K562 (cell line): ENCODE measurements around the gene P2RX1. TPM values are rescaled to one million over a fixed set of nuclear protein-coding genes. Genes with fewer than 3 reads are reported as not detected.

ENCODE experiments used
- CREB1 ChIP-seq, 2 experiments: sonication (generic) in 1 of 2; formaldehyde crosslinking in 1 of 2; IDR thresholded peaks; 2 replicates each; pipeline versions ENCODE4 v1.6.1 to v1.8.0; 2012 to 2022; ENCODE audit warnings: inconsistent platforms in 1 of 2, mild to moderate bottlenecking in 1 of 2, missing genetic modification reagents in 1 of 2, moderate library complexity in 1 of 2
- L3MBTL2 ChIP-seq: fragments of 450-650 bp; IDR thresholded peaks from 2 replicates; pipeline ENCODE4 v1.6.1; 2016; ENCODE audit warnings: mild to moderate bottlenecking, moderate library complexity
- PHB2 ChIP-seq: fragments of 450-650 bp; IDR thresholded peaks from 2 replicates; pipeline ENCODE4 v1.6.1; 2017; ENCODE audit warnings: low read depth
- STAG1 ChIP-seq: sonication (generic); formaldehyde crosslinking; IDR thresholded peaks from 2 replicates; pipeline ENCODE4 v1.5.0; 2020; ENCODE audit warnings: missing genetic modification reagents, borderline replicate concordance
- ZBTB2 ChIP-seq: fragments of 450-650 bp; IDR thresholded peaks from 2 replicates; pipeline ENCODE4 v1.6.1; 2016; ENCODE audit warnings: antibody characterized with exemption
- ZBTB40 ChIP-seq, 2 experiments: fragments of 450-650 bp in 1 of 2; sonication (generic) in 1 of 2; formaldehyde crosslinking in 1 of 2; IDR thresholded peaks; 2 replicates each; pipeline versions ENCODE4 v1.7.1 to v1.9.0; 2016 to 2022; ENCODE audit warnings: inconsistent platforms in 1 of 2, mild to moderate bottlenecking in 1 of 2, missing genetic modification reagents in 1 of 2
- ZNF121 ChIP-seq: sonication (generic); formaldehyde crosslinking; conservative IDR thresholded peaks from 2 replicates; pipeline ENCODE4 v1.8.0; 2022; ENCODE audit warnings: missing genetic modification reagents
- ZNF175 ChIP-seq: fragments of 200-800 bp; sonication (Bioruptor generic); IDR thresholded peaks from 2 replicates; pipeline ENCODE4 v1.6.1; 2016; ENCODE audit warnings: low read depth, mild to moderate bottlenecking, missing genetic modification characterization, missing compliant biosample characterization
- ZNF282 ChIP-seq: sonication (generic); formaldehyde crosslinking; IDR thresholded peaks from 2 replicates; pipeline ENCODE4 v1.8.1; 2023; ENCODE audit warnings: missing genetic modification reagents
- ZNF561 ChIP-seq: fragments of 450-650 bp; formaldehyde crosslinking; conservative IDR thresholded peaks from 2 replicates; pipeline ENCODE4 v1.4.0; 2020; ENCODE audit warnings: mild to moderate bottlenecking, moderate library complexity
- ZNF592 ChIP-seq: fragments of 450-650 bp; IDR thresholded peaks from 2 replicates; pipeline ENCODE4 v1.6.1; 2017; ENCODE audit warnings: antibody characterized with exemption, mild to moderate bottlenecking
- ZZZ3 ChIP-seq: fragments of 450-650 bp; IDR thresholded peaks from 2 replicates; pipeline ENCODE4 v1.6.1; 2016; ENCODE audit warnings: antibody characterized with exemption, mild to moderate bottlenecking, moderate library complexity
- polyA plus RNA-seq, 8 experiments: library from polyadenylated mRNA; depleted of rRNA in 4 of 8; stranded (reverse) in 5 of 8; unstranded in 3 of 8; fragments of >200 nt; fragmentation: Nextera tagmentation in 2 of 8; fragmentation: Illumina TruSeq in 1 of 8; extraction: Ambion mirVana in 2 of 8; extraction: Trizol in 1 of 8; gene quantifications; 2 replicates each; pipeline versions ENCODE4 v1.2.1 to v1.2.3, GENCODE V29; 2011 to 2014; ENCODE audit warnings: inconsistent platforms in 1 of 8, missing spikeins in 1 of 8
- total RNA-seq, 7 experiments: library from RNA; depleted of rRNA in 6 of 7; stranded (reverse); fragments of >200 nt in 6 of 7; fragmentation: Illumina TruSeq in 2 of 7; extraction: Trizol in 2 of 7; gene quantifications; 2 replicates each; pipeline versions ENCODE4 v1.2.1 to v1.2.3, GENCODE V29; 2011 to 2021; ENCODE audit warnings: low replicate concordance in 1 of 7

The P2RX1 gene
- total and polyA plus RNA-seq, 9 of the 15 experiments (the other 6 are each of a cell fraction or from before 2014, with no cell fraction given), result 0.27 to 20.3 (median 10.3) TPM

GRCh38 chr17:3913531-3914311 lies 2.5 kb downstream of the P2RX1 start (continued):
- TF ChIP-seq ZBTB40 (IDR thresholded peaks at IDR 0.05) (no peak), ZBTB40 (CRISPR knock-in tag; IDR thresholded peaks at IDR 0.05) (no peak), ZBTB2 (no peak), STAG1 (CRISPR knock-in tag) (peak; percentile 80; the same call in 1 of the 2 replicates), CREB1 (IDR thresholded peaks at IDR 0.05) (no peak), CREB1 (CRISPR knock-in tag; IDR thresholded peaks at IDR 0.05) (peak; percentile 55; the same call in 1 of the 2 replicates), ZNF175 (CRISPR knock-in tag) (no peak), PHB2 (no peak), ZNF121 (CRISPR knock-in tag) (peak; percentile 94), ZZZ3 (no peak), ZNF282 (no peak), ZNF561 (CRISPR knock-in tag) (no peak), L3MBTL2 (peak; percentile 50), ZNF592 (peak; percentile 57; the same call in 1 of the 2 replicates)
